GM12878 (cell line): Measurements from ENCODE around the gene GNAL. TPM values are rescaled to one million over a fixed set of nuclear protein-coding genes. Genes with fewer than 3 reads are reported as not detected.

Source experiments
- ATAC-seq: fragments of 200-7000 bp; cut with Tn5 transposase; 3 replicates; pipeline ENCODE4 v1.9.1; 2020; ENCODE audit warnings: mild to moderate bottlenecking, moderate library complexity
- BruUV-seq: library from RNA; stranded (reverse); fragments of 400-500 nt; replicated peaks from 2 replicates; lab custom pipeline; 2021; lab: Mats Ljungman, UMichigan
- CTCF ChIA-PET: fragments of 300-600 bp; sonication (Branson Sonifier 250); formaldehyde crosslinking; extraction: SDS; loops from one replicate; lab custom pipeline; 2021; ENCODE audit warnings: inconsistent platforms; lab: Yijun Ruan, JAX
- POLR2A ChIA-PET: fragments of 350-600 bp; formaldehyde crosslinking; extraction: SDS; loops from one replicate; lab custom pipeline; 2021; ENCODE audit warnings: inconsistent platforms; lab: Charles Lee
- RAD21 ChIA-PET: fragments of 300-600 bp; sonication (Branson Sonifier 250); formaldehyde crosslinking; loops from one replicate; lab custom pipeline; 2023; ENCODE audit warnings: antibody characterized with exemption; ENCODE audit not compliant: unreplicated experiment; lab: Charles Lee
- SMC1A ChIA-PET: fragments of 300-600 bp; sonication (Branson Sonifier 250); formaldehyde crosslinking; loops from one replicate; lab custom pipeline; 2023; ENCODE audit not compliant: unreplicated experiment, uncharacterized antibody; lab: Charles Lee
- DNase-seq: peaks from one replicate; pipeline ENCODE4 v3.0.0-alpha.2; 2011; ENCODE audit warnings: low read depth, low spot score
- FAIRE-seq: peaks from 3 replicates; lab custom pipeline; 2011; peaks lifted over from hg19 to GRCh38; lab: Jason Lieb, UNC
- H2AFZ ChIP-seq: 2 replicates; pipeline ENCODE4 v1.6.0; 2011; ENCODE audit warnings: low read depth, low read length, control low read depth; ENCODE audit not compliant: control insufficient read depth
- H3K27ac ChIP-seq: 2 replicates; pipeline ENCODE4 v1.5.1; 2011; ENCODE audit warnings: control low read depth; ENCODE audit not compliant: control insufficient read depth, insufficient read depth
- H3K27me3 ChIP-seq, 2 experiments: replicated peaks in 1 of 2; 2 replicates each; pipeline versions ENCODE4 v1.6.0 to v1.6.1; 2011; ENCODE audit warnings: low read length in 1 of 2; ENCODE audit not compliant: control insufficient read depth in 2 of 2, insufficient read depth in 2 of 2
- H3K36me3 ChIP-seq, 2 experiments: 2 replicates each; pipeline ENCODE4 v1.5.1; 2011; ENCODE audit warnings: low read length in 1 of 2; ENCODE audit not compliant: control insufficient read depth in 2 of 2, insufficient read depth in 2 of 2
- H3K4me1 ChIP-seq: 2 replicates; pipeline ENCODE4 v1.6.1; 2011; ENCODE audit warnings: mild to moderate bottlenecking, low read length, moderate library complexity, mixed read lengths; ENCODE audit not compliant: control insufficient read depth, insufficient read depth
- H3K4me2 ChIP-seq: 2 replicates; pipeline ENCODE4 v1.6.0; 2011; ENCODE audit warnings: control low read depth; ENCODE audit not compliant: control insufficient read depth, insufficient read depth
- H3K4me3 ChIP-seq: fragments of 200-600 bp; sonication (generic); 2 replicates; pipeline ENCODE4 v1.5.1; 2016
- H3K79me2 ChIP-seq: 2 replicates; pipeline ENCODE4 v1.6.0; 2011; ENCODE audit warnings: low read length; ENCODE audit not compliant: control insufficient read depth, insufficient read depth
- H3K9ac ChIP-seq: 2 replicates; pipeline ENCODE4 v1.8.0; 2011; ENCODE audit warnings: low read length, control low read depth, mixed read lengths; ENCODE audit not compliant: control insufficient read depth, insufficient read depth
- H3K9me3 ChIP-seq: replicated peaks from 3 replicates; pipeline ENCODE4 v1.5.1; 2011; ENCODE audit warnings: mild to moderate bottlenecking, low read length; ENCODE audit not compliant: control insufficient read depth, insufficient read depth
- H4K20me1 ChIP-seq: 2 replicates; pipeline ENCODE4 v1.6.0; 2011; ENCODE audit not compliant: control insufficient read depth, insufficient read depth
- CBX3 ChIP-seq: fragments of 200-600 bp; sonication (generic); IDR thresholded peaks from 2 replicates; pipeline ENCODE4 v1.6.1; 2016; ENCODE audit warnings: low read depth, borderline replicate concordance
- EP300 ChIP-seq, 2 experiments: fragments of 150-350 bp in 1 of 2; IDR thresholded peaks; 2 replicates each; pipeline ENCODE4 v1.6.1; 2011 to 2012; ENCODE audit warnings: low read depth in 2 of 2, low read length in 2 of 2, borderline replicate concordance in 1 of 2, improper control_type of control experiment in 1 of 2, inconsistent platforms in 1 of 2; ENCODE audit not compliant: control insufficient read depth in 1 of 2
- GABPA ChIP-seq: IDR thresholded peaks from 2 replicates; pipeline ENCODE4 v1.6.1; 2014; ENCODE audit warnings: antibody characterized with exemption, low read depth, mild to moderate bottlenecking, inconsistent platforms
- GATAD2B ChIP-seq: fragments of 450-650 bp; conservative IDR thresholded peaks from 2 replicates; pipeline ENCODE4 v1.6.1; 2017; ENCODE audit warnings: low read depth, mild to moderate bottlenecking, moderate library complexity
- HDAC2 ChIP-seq: fragments of 200-600 bp; sonication (generic); IDR thresholded peaks from 2 replicates; pipeline ENCODE4 v1.6.1; 2017
- HDAC6 ChIP-seq: fragments of 200-600 bp; sonication (generic); IDR thresholded peaks from one replicate; pipeline ENCODE4 v1.8.0; 2017; ENCODE audit warnings: antibody characterized with exemption; ENCODE audit not compliant: unreplicated experiment
- MTA3 ChIP-seq: IDR thresholded peaks from 2 replicates; pipeline ENCODE4 v1.6.1; 2012; ENCODE audit warnings: low read length, inconsistent platforms, borderline replicate concordance
- MYC ChIP-seq: IDR thresholded peaks from 2 replicates; pipeline ENCODE4 v1.6.1; 2011; ENCODE audit warnings: mild to moderate bottlenecking, low read length, moderate library complexity, inconsistent platforms; ENCODE audit not compliant: insufficient read depth, insufficient replicate concordance, insufficient read length, severe bottlenecking
- PML ChIP-seq: IDR thresholded peaks from 2 replicates; pipeline ENCODE4 v1.6.1; 2012; ENCODE audit warnings: low read length, inconsistent platforms
- SP1 ChIP-seq: IDR thresholded peaks from one replicate; pipeline ENCODE4 v1.6.1; 2011; ENCODE audit warnings: low read depth, low read length
- TCF12 ChIP-seq: IDR thresholded peaks from 2 replicates; pipeline ENCODE4 v1.6.1; 2011; ENCODE audit warnings: low read depth, mild to moderate bottlenecking, low read length
- USF2 ChIP-seq: IDR thresholded peaks from 2 replicates; pipeline ENCODE4 v1.6.1; 2011; ENCODE audit warnings: low read depth, low read length, improper control_type of control experiment, borderline replicate concordance
- ZNF24 ChIP-seq: fragments of 450-650 bp; IDR thresholded peaks from 2 replicates; pipeline ENCODE4 v1.6.1; 2017; ENCODE audit warnings: antibody characterized with exemption, mild to moderate bottlenecking
- WGBS: methylation state at CpG from one replicate; pipeline ENCODE4 v1.1.6; 2016; ENCODE audit warnings: low lambda C conversion rate; ENCODE audit not compliant: insufficient replicate concordance, insufficient coverage; ENCODE audit errors: missing lambda C conversion rate; 5-methylcytosine and 5-hydroxymethylcytosine counted together
- in situ Hi-C: fragments of 300-500 bp; cut with MboI; formaldehyde crosslinking; loops from 9 replicates; pipeline ENCODE4 v1.14.3; 2018; ENCODE audit warnings: mixed read lengths
- intact Hi-C: fragments of 100-400 bp; cut with micrococcal nuclease; formaldehyde crosslinking; loops from one replicate; pipeline ENCODE4 v1.14.2; 2022; ENCODE audit not compliant: unreplicated experiment
- polyA plus RNA-seq, 11 experiments: library from polyadenylated mRNA; depleted of rRNA in 4 of 11; unstranded in 6 of 11; stranded (reverse) in 5 of 11; fragments of >200 nt; fragmentation: Nextera tagmentation in 4 of 11; fragmentation: Illumina TruSeq in 1 of 11; extraction: Ambion mirVana in 4 of 11; extraction: Trizol in 1 of 11; gene quantifications; 1 replicate in 1 of 11; 2 replicates in 10 of 11; pipeline versions ENCODE4 v1.2.1 to v1.2.3, GENCODE V29; 2011 to 2016; ENCODE audit warnings: inconsistent platforms in 2 of 11, missing spikeins in 2 of 11, low read depth in 1 of 11
- total RNA-seq, 4 experiments: library from RNA; depleted of rRNA in 3 of 4; stranded (reverse); fragments of >200 nt in 3 of 4; fragmentation: Illumina TruSeq in 1 of 4; extraction: Trizol in 1 of 4; gene quantifications; 2 replicates each; pipeline versions ENCODE4 v1.2.1 to v1.2.3, GENCODE V29; 2013 to 2021

GNAL gene
- total and polyA plus RNA-seq, 10 of the 15 experiments (the other 5 are each of a cell fraction or from before 2014, with no cell fraction given): 0.02 to 0.39 (median 0.05) TPM; not detected in 5

DNA sequence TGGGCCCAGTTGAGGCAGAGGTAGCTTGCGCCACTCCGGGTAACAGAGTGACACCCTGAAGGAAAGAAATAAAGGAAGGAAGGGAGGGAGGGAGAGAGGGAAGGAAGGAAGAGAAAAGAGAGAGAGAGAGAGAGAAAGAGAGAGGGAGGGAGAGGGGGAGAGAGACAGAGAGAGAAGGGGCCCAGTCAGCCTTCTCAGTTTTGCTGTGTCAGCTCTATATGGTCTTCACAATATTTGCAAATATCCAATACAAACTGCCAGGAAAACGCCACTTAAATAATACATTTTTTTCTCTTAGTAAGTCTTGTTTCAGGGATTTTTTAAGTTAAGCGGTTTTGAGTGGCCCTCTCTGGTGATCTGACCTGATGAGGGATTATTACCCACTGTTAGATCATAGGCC is 156.6 kb downstream of the GNAL start (continued):
- TF ChIP-seq MTA3: no peak
- no peak for TF ChIP-seq SP1
- TF ChIP-seq TCF12: no peak
- no peak for TF ChIP-seq USF2
- no peak for TF ChIP-seq CBX3
- TF ChIP-seq PML: no peak
- TF ChIP-seq HDAC6: no peak
- TF ChIP-seq MYC: no peak

- H3K36me3 ChIP-seq: no peaks in the 10 kb centered on the region
- BruUV-seq: no TSS peak
- H4K20me1 ChIP-seq: no peaks in the 10 kb centered on the region
- no peaks in the 10 kb centered on the region for H3K9me3 ChIP-seq
- no peak overlapping the region for H2AFZ ChIP-seq
- H3K4me3 ChIP-seq: no peak overlapping the region
- intact Hi-C loops: no loop called here
- no peaks in the 10 kb centered on the region; a peak in 1 of 4 replicates for H3K27me3 ChIP-seq
- CTCF ChIA-PET: interaction anchor here (0.8 kb wide), 1 partner anchor 58 kb away, joined by 5 read pairs; no protein-coding TSS in a partner anchor
- no peak for FAIRE-seq
- no peak overlapping the region for H3K27ac ChIP-seq
- no peak overlapping the region for H3K4me2 ChIP-seq
- TF ChIP-seq ZNF24 (no peak), EP300 (IDR thresholded peaks at IDR 0.05; ENCODE audit: borderline replicate concordance in 1 of 2, control insufficient read depth in 1 of 2, low read depth in 2 of 2, low read length in 2 of 2) (no peak), HDAC2 (no peak), GABPA (no peak), GATAD2B (no peak)
- SMC1A ChIA-PET: interaction anchor here (0.8 to 1.7 kb wide), 2 partner anchors 8 to 16 kb away, joined by 3 to 5 read pairs; no protein-coding TSS in a partner anchor
- RAD21 ChIA-PET: no interaction called here
- no peak overlapping the region for H3K9ac ChIP-seq
- no peak for DNase-seq
- POLR2A ChIA-PET: no interaction called here
- H3K79me2 ChIP-seq: peaks cover 16% of the 10 kb centered on the region
- ATAC-seq: no peak
- 2% methylated on average over 4 of the region's 4 CpGs for WGBS
- in situ Hi-C loops: no loop called here
- peaks cover 13% of the 10 kb centered on the region for H3K4me1 ChIP-seq
These were observed 158.7 kb downstream of the GNAL start for GRCh38 chr18:11847811-11848210.
